Mucosa of stomach (tissue), 1 donor: ENCODE measurements around the gene LRRN1.
"Not testable (repeated sequence)": the region's sequence is repeated elsewhere in the genome, so short reads cannot be mapped to it uniquely, and the experiment has no call there.

Experiments used
- H3K27me3 ChIP-seq: one replicate; pipeline ENCODE4 v1.7.0; 2013; ENCODE audit warnings: mild to moderate bottlenecking, low read length; ENCODE audit not compliant: control insufficient read depth, insufficient read depth
- H3K36me3 ChIP-seq: one replicate; pipeline ENCODE4 v1.7.0; 2013; ENCODE audit warnings: low read length; ENCODE audit not compliant: control insufficient read depth, insufficient read depth
- H3K4me1 ChIP-seq: one replicate; pipeline ENCODE4 v1.7.0; 2013; ENCODE audit warnings: mild to moderate bottlenecking, low read length; ENCODE audit not compliant: control insufficient read depth, insufficient read depth
- H3K4me3 ChIP-seq: one replicate; pipeline ENCODE4 v1.7.0; 2013; ENCODE audit warnings: low read length
- H3K9ac ChIP-seq: one replicate; pipeline ENCODE4 v1.7.0; 2013; ENCODE audit warnings: mild to moderate bottlenecking, low read length, moderate library complexity
- H3K9me3 ChIP-seq: one replicate; pipeline ENCODE4 v1.7.0; 2013; ENCODE audit warnings: mild to moderate bottlenecking, low read length, moderate library complexity; ENCODE audit not compliant: control insufficient read depth
- donor health status: Pancreatic carcinoma.

Gene LRRN1

DNA sequence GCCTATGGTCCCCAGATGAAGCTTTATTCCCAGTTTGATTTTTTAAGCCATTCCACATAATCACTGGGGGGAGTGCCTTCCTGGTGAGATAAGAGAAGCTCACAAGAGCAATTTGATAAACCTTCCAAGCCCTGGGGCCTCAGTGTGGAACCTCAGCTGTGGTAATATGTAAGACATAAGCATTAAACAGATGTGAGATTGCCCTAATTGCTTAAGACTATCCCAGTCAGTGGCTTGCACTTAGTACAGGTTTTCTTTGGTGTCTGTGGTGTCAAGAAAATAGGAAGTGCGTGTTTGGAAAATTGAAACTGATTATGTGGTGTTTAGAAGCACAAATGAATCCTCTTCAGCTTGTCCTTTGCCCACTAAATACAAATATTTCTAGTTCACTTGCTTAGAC is 54.3 kb downstream of the LRRN1 start:
- Histone ChIP-seq H3K9ac (no peak overlapping the region), H3K4me3 (no peak overlapping the region), H3K27me3 (no peaks in the 10 kb centered on the region), H3K9me3 (no peaks in the 10 kb centered on the region), H3K36me3 (no peaks in the 10 kb centered on the region), H3K4me1 (peaks cover 16% of the 10 kb centered on the region)

GRCh38 chr3:3855056-3855455 is 55.8 kb downstream of the LRRN1 start:
- Histone ChIP-seq H3K4me3 (no peak overlapping the region), H3K4me1 (peaks cover under 1% of the 10 kb centered on the region), H3K27me3 (no peaks in the 10 kb centered on the region), H3K36me3 (no peaks in the 10 kb centered on the region), H3K9me3 (no peaks in the 10 kb centered on the region), H3K9ac (no peak overlapping the region)

DNA sequence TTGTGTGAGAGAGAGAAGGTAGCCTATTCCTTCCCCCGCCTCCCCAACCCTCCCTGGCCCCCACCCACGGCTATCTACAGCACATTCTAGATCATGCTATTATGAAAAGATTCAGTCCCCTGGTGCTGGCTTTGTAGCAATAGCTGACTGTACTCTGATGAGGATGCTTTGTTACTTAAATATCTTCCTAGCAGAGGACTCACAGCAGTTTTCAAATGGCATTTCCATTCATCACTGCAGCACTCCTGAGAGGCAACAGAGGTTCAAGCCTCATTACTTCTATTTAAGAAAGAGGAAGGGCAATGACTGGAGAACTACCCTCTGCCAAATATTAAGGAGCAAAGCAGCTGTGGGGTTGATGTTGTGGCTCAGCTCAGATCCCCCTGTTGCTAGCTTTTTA is 61.0 kb downstream of the LRRN1 start:
- Histone ChIP-seq H3K9ac (no peak overlapping the region), H3K27me3 (no peaks in the 10 kb centered on the region), H3K36me3 (no peaks in the 10 kb centered on the region), H3K4me3 (no peak overlapping the region), H3K9me3 (no peaks in the 10 kb centered on the region), H3K4me1 (no peaks in the 10 kb centered on the region)

GRCh38 chr3:3862534-3862933 is 63.3 kb downstream of the LRRN1 start:
- no peaks in the 10 kb centered on the region for H3K9me3 ChIP-seq

GRCh38 chr3:3875491-3875890 is 76.3 kb downstream of the LRRN1 start:
- Histone ChIP-seq H3K4me1 (no peaks in the 10 kb centered on the region), H3K27me3 (no peaks in the 10 kb centered on the region), H3K9ac (no peak overlapping the region), H3K4me3 (no peak overlapping the region), H3K9me3 (no peaks in the 10 kb centered on the region), H3K36me3 (no peaks in the 10 kb centered on the region)

More at GRCh38 chr3:3862534-3862933, 63.3 kb downstream of the LRRN1 start:
- H3K4me3 ChIP-seq: no peak overlapping the region
- no peak overlapping the region for H3K9ac ChIP-seq
- H3K4me1 ChIP-seq: no peaks in the 10 kb centered on the region
- no peaks in the 10 kb centered on the region for H3K36me3 ChIP-seq
- H3K27me3 ChIP-seq: no peaks in the 10 kb centered on the region

DNA sequence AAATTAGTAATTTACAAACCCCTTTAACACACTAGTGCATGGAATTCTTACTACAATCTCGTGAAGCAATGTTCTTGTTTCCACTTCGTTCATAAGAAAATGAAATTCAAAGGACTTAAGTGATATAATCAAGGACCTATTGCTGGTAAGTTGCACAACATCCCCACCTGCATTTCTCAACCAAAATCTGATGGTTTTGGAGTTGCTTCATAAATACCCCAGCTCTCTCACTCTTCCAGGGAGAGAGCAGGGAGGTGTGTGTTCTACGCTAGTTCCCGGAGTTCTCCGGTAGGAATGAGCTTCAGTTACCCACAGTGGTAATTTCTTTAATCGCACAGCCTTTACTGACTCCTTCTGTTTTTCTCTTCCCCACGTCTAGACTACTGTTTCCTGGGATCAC is 81.8 kb downstream of the LRRN1 start:
- no peaks in the 10 kb centered on the region for H3K36me3 ChIP-seq
- no peak overlapping the region for H3K9ac ChIP-seq
- H3K4me1 ChIP-seq: no peaks in the 10 kb centered on the region
- no peak overlapping the region for H3K4me3 ChIP-seq
- H3K9me3 ChIP-seq: no peaks in the 10 kb centered on the region
- H3K27me3 ChIP-seq: no peaks in the 10 kb centered on the region

DNA sequence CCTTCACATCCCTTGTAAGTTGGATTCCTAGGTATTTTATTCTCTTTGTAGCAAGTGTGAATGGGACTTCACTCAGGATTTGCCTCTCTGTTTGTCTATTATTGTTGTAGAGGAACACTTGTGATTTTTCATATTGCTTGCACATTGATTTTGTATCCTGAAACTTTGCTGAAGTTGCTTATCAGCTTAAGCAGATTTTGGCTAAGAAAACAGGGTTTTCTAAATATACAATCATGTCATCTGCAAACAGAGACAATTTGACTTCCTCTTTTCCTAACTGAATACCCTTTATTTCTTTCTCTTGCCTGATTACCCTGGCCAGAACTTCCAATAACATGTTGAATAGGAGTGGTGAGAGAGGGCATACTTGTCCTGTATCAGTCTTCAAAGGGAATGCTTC is 88.1 kb downstream of the LRRN1 start:
- not testable (repeated sequence) for H3K9ac ChIP-seq, H3K9me3 ChIP-seq, H3K4me3 ChIP-seq, H3K36me3 ChIP-seq, H3K4me1 ChIP-seq, H3K27me3 ChIP-seq

GRCh38 chr3:3893590-3893989 is 94.4 kb downstream of the LRRN1 start:
- Histone ChIP-seq H3K36me3 (no peaks in the 10 kb centered on the region), H3K4me3 (no peak overlapping the region), H3K27me3 (no peaks in the 10 kb centered on the region), H3K9me3 (no peaks in the 10 kb centered on the region), H3K9ac (no peak overlapping the region), H3K4me1 (no peaks in the 10 kb centered on the region)
